ENCODE results near the gene PGGHG. TPM values are rescaled to one million over a fixed set of nuclear protein-coding genes. Genes with fewer than 3 reads are reported as not detected.
A peak's percentile ranks its signal among the peaks of the same experiment; 100 is the strongest.
"Not testable (repeated sequence)": the region's sequence is repeated elsewhere in the genome, so short reads cannot be mapped to it uniquely, and the experiment has no call there.

The PGGHG gene
- total and polyA plus RNA-seq, 10 of the 15 experiments (the other 5 are each of a cell fraction or from before 2014, with no cell fraction given): 0.10 to 8.3 (median 1.8) TPM

DNA sequence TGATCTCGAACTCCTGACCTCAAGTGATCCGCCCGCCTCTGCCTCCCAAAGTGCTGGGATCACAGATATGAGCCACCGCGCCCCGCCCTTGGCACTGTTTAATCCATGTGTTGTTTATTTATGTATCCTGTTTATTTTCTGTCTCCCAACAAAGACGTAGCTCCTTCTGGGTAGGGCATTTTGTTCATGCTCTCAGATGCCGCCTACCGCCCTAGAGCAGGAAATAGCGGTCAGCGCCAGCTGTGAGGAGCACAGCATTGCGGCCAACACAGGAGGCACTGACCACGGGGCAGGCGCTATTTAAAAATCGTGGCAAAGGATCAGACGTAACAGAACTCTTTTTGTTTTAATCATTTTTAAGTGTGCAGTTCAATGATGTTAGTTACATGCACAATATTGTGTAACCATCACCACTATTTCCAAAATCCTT lies 20.2 kb upstream of the PGGHG start:
- ChIA-PET SMC1A (ENCODE audit: uncharacterized antibody, unreplicated experiment) (interaction anchor here (0.7 to 2.7 kb wide), 8 partner anchors 18 to 87 kb away, joined by 3 to 8 read pairs (median 4); partner anchors contain the start of genes BET1L and RIC8A), RAD21 (ENCODE audit: unreplicated experiment) (interaction anchor here (0.7 to 2.2 kb wide), 9 partner anchors 11 to 139 kb away, joined by 3 to 36 read pairs (median 5); partner anchors contain the start of genes BET1L, PSMD13 and RIC8A), POLR2A (interaction anchor here (0.6 to 2.5 kb wide), 9 partner anchors 18 to 86 kb away, joined by 3 to 35 read pairs (median 10); partner anchors contain the start of genes BET1L, PGGHG and RIC8A), CTCF (interaction anchor here (0.7 to 4.2 kb wide), 8 partner anchors 11 to 175 kb away, joined by 3 to 37 read pairs (median 4); no protein-coding TSS in a partner anchor)
- H3K9me3 ChIP-seq (replicated peaks; ENCODE audit: control insufficient read depth, insufficient read depth, low read length); in situ Hi-C loops (cut with MboI); H3K27me3 ChIP-seq (replicated peaks in 1 of 2; ENCODE audit: control insufficient read depth in 2 of 2, insufficient read depth in 2 of 2, low read length in 1 of 2); FAIRE-seq; H3K79me2 ChIP-seq (ENCODE audit: control insufficient read depth, insufficient read depth, low read length); H3K36me3 ChIP-seq (ENCODE audit: control insufficient read depth in 2 of 2, insufficient read depth in 2 of 2, low read length in 1 of 2); H4K20me1 ChIP-seq (ENCODE audit: control insufficient read depth, insufficient read depth); H2AFZ ChIP-seq (ENCODE audit: control insufficient read depth, low read depth, low read length): not testable (repeated sequence)
- DNase-seq (ENCODE audit: low read depth, low spot score) (peak; percentile 65), ATAC-seq (peak; percentile 82)
- TSS peak; percentile 100 for BruUV-seq (replicated peaks)
- intact Hi-C loops (cut with micrococcal nuclease; ENCODE audit: unreplicated experiment): loop anchor here (1.0 to 10.0 kb wide), 4 partner anchors 32 to 86 kb away; partner anchors contain the start of genes BET1L, PSMD13, RIC8A and SIRT3
- 2% methylated on average over 16 of the region's 16 CpGs for WGBS (ENCODE audit: insufficient coverage, insufficient replicate concordance, low lambda C conversion rate, missing lambda C conversion rate)
- Histone ChIP-seq H3K4me3 (peak overlapping the region; percentile 78), H3K27ac (ENCODE audit: control insufficient read depth, insufficient read depth) (peak overlapping the region; percentile 88), H3K9ac (ENCODE audit: control insufficient read depth, insufficient read depth, low read length) (peak overlapping the region; percentile 71), H3K4me2 (ENCODE audit: control insufficient read depth, insufficient read depth) (peak overlapping the region; percentile 89), H3K4me1 (ENCODE audit: control insufficient read depth, insufficient read depth, low read length) (peaks cover 14% of the 10 kb centered on the region)
- TF ChIP-seq TCF3 (IDR thresholded peaks at IDR 0.05; ENCODE audit: borderline replicate concordance, insufficient read depth, low read depth, low read length): peak; percentile 86
- TF ChIP-seq ZNF217 (IDR thresholded peaks at IDR 0.05): 0 out of 2 replicates have a peak, but pooled peaks have one; percentile 30
- TF ChIP-seq, protein P1, sequence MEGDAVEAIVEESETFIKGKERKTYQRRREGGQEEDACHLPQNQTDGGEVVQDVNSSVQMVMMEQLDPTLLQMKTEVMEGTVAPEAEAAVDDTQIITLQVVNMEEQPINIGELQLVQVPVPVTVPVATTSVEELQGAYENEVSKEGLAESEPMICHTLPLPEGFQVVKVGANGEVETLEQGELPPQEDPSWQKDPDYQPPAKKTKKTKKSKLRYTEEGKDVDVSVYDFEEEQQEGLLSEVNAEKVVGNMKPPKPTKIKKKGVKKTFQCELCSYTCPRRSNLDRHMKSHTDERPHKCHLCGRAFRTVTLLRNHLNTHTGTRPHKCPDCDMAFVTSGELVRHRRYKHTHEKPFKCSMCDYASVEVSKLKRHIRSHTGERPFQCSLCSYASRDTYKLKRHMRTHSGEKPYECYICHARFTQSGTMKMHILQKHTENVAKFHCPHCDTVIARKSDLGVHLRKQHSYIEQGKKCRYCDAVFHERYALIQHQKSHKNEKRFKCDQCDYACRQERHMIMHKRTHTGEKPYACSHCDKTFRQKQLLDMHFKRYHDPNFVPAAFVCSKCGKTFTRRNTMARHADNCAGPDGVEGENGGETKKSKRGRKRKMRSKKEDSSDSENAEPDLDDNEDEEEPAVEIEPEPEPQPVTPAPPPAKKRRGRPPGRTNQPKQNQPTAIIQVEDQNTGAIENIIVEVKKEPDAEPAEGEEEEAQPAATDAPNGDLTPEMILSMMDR (IDR thresholded peaks at IDR 0.05 in 2 of 3, conservative IDR thresholded peaks at IDR 0.05 in 1 of 3; ENCODE audit: control insufficient read depth in 2 of 3, extremely low read depth in 1 of 3, insufficient read depth in 1 of 3, low read depth in 3 of 3, low read length in 3 of 3): peak in 1 of 3 experiments; percentile 14; a peak in 1 of 6 replicates
- 0 out of 2 replicates have a peak, but pooled peaks have one; percentile 20 for TF ChIP-seq CBFB (IDR thresholded peaks at IDR 0.05; ENCODE audit: low read depth)
- TF ChIP-seq, protein P2, sequence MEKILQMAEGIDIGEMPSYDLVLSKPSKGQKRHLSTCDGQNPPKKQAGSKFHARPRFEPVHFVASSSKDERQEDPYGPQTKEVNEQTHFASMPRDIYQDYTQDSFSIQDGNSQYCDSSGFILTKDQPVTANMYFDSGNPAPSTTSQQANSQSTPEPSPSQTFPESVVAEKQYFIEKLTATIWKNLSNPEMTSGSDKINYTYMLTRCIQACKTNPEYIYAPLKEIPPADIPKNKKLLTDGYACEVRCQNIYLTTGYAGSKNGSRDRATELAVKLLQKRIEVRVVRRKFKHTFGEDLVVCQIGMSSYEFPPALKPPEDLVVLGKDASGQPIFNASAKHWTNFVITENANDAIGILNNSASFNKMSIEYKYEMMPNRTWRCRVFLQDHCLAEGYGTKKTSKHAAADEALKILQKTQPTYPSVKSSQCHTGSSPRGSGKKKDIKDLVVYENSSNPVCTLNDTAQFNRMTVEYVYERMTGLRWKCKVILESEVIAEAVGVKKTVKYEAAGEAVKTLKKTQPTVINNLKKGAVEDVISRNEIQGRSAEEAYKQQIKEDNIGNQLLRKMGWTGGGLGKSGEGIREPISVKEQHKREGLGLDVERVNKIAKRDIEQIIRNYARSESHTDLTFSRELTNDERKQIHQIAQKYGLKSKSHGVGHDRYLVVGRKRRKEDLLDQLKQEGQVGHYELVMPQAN (conservative IDR thresholded peaks at IDR 0.05): peak; percentile 59
- TF ChIP-seq, protein P3, sequence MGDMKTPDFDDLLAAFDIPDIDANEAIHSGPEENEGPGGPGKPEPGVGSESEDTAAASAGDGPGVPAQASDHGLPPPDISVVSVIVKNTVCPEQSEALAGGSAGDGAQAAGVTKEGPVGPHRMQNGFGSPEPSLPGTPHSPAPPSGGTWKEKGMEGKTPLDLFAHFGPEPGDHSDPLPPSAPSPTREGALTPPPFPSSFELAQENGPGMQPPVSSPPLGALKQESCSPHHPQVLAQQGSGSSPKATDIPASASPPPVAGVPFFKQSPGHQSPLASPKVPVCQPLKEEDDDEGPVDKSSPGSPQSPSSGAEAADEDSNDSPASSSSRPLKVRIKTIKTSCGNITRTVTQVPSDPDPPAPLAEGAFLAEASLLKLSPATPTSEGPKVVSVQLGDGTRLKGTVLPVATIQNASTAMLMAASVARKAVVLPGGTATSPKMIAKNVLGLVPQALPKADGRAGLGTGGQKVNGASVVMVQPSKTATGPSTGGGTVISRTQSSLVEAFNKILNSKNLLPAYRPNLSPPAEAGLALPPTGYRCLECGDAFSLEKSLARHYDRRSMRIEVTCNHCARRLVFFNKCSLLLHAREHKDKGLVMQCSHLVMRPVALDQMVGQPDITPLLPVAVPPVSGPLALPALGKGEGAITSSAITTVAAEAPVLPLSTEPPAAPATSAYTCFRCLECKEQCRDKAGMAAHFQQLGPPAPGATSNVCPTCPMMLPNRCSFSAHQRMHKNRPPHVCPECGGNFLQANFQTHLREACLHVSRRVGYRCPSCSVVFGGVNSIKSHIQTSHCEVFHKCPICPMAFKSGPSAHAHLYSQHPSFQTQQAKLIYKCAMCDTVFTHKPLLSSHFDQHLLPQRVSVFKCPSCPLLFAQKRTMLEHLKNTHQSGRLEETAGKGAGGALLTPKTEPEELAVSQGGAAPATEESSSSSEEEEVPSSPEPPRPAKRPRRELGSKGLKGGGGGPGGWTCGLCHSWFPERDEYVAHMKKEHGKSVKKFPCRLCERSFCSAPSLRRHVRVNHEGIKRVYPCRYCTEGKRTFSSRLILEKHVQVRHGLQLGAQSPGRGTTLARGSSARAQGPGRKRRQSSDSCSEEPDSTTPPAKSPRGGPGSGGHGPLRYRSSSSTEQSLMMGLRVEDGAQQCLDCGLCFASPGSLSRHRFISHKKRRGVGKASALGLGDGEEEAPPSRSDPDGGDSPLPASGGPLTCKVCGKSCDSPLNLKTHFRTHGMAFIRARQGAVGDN (IDR thresholded peaks at IDR 0.05): peak; percentile 14; the same call in 1 of the 2 replicates
- TF ChIP-seq, protein P4, sequence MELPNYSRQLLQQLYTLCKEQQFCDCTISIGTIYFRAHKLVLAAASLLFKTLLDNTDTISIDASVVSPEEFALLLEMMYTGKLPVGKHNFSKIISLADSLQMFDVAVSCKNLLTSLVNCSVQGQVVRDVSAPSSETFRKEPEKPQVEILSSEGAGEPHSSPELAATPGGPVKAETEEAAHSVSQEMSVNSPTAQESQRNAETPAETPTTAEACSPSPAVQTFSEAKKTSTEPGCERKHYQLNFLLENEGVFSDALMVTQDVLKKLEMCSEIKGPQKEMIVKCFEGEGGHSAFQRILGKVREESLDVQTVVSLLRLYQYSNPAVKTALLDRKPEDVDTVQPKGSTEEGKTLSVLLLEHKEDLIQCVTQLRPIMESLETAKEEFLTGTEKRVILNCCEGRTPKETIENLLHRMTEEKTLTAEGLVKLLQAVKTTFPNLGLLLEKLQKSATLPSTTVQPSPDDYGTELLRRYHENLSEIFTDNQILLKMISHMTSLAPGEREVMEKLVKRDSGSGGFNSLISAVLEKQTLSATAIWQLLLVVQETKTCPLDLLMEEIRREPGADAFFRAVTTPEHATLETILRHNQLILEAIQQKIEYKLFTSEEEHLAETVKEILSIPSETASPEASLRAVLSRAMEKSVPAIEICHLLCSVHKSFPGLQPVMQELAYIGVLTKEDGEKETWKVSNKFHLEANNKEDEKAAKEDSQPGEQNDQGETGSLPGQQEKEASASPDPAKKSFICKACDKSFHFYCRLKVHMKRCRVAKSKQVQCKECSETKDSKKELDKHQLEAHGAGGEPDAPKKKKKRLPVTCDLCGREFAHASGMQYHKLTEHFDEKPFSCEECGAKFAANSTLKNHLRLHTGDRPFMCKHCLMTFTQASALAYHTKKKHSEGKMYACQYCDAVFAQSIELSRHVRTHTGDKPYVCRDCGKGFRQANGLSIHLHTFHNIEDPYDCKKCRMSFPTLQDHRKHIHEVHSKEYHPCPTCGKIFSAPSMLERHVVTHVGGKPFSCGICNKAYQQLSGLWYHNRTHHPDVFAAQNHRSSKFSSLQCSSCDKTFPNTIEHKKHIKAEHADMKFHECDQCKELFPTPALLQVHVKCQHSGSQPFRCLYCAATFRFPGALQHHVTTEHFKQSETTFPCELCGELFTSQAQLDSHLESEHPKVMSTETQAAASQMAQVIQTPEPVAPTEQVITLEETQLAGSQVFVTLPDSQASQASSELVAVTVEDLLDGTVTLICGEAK (IDR thresholded peaks at IDR 0.05; ENCODE audit: borderline replicate concordance): peak; percentile 18; the same call in 1 of the 2 replicates
- TF ChIP-seq NR2F1 (conservative IDR thresholded peaks at IDR 0.05): peak; percentile 44; the same call in 1 of the 2 replicates
- TF ChIP-seq YY1 (IDR thresholded peaks at IDR 0.05; ENCODE audit: low read depth, low read length): 0 out of 2 replicates have a peak, but pooled peaks have one; percentile 10
- peak; percentile 88; the same call in 1 of the 2 replicates for TF ChIP-seq SMARCA5 (IDR thresholded peaks at IDR 0.05)

Measured in GM12878 (cell line).